Osteocyte (in vitro differentiated cells): ENCODE results near the gene CST9. TPM values are rescaled to one million over a fixed set of nuclear protein-coding genes. Genes with fewer than 3 reads are reported as not detected.

Experiments used
- DNase-seq: peaks from one replicate; pipeline ENCODE4 v3.0.0; 2021; ENCODE audit warnings: mixed read lengths; ENCODE audit not compliant: unreplicated experiment; ENCODE audit errors: extremely low spot score
- H3K27ac Mint-ChIP-seq: one replicate; pipeline ENCODE4 v1.8.0; 2021; ENCODE audit warnings: mild to moderate bottlenecking, mixed read lengths; ENCODE audit not compliant: unreplicated experiment
- H3K27me3 Mint-ChIP-seq: one replicate; pipeline ENCODE4 v1.8.0; 2021; ENCODE audit warnings: mixed read lengths; ENCODE audit not compliant: unreplicated experiment
- H3K36me3 Mint-ChIP-seq: one replicate; pipeline ENCODE4 v1.8.0; 2021; ENCODE audit warnings: mixed read lengths; ENCODE audit not compliant: unreplicated experiment
- H3K4me1 Mint-ChIP-seq: one replicate; pipeline ENCODE4 v1.8.0; 2021; ENCODE audit warnings: mixed read lengths; ENCODE audit not compliant: unreplicated experiment
- H3K4me3 Mint-ChIP-seq: one replicate; pipeline ENCODE4 v1.8.0; 2021; ENCODE audit warnings: mild to moderate bottlenecking, moderate library complexity, mixed read lengths; ENCODE audit not compliant: unreplicated experiment
- H3K9me3 Mint-ChIP-seq: one replicate; pipeline ENCODE4 v1.8.0; 2021; ENCODE audit warnings: mixed read lengths; ENCODE audit not compliant: unreplicated experiment
- total RNA-seq: library from RNA; stranded (reverse); gene quantifications from 2 replicates; pipeline ENCODE4 v1.2.1, GENCODE V29; 2021
- TF ChIP-seq, protein P1 (sequence below): fragments of 200-600 bp; sonication (generic); IDR thresholded peaks from 2 replicates; pipeline ENCODE4 v1.5.0; 2021; ENCODE audit warnings: antibody characterized with exemption, mild to moderate bottlenecking, moderate library complexity

CST9 gene
- total RNA-seq, 1 donor from 2014 or later: not detected

DNA sequence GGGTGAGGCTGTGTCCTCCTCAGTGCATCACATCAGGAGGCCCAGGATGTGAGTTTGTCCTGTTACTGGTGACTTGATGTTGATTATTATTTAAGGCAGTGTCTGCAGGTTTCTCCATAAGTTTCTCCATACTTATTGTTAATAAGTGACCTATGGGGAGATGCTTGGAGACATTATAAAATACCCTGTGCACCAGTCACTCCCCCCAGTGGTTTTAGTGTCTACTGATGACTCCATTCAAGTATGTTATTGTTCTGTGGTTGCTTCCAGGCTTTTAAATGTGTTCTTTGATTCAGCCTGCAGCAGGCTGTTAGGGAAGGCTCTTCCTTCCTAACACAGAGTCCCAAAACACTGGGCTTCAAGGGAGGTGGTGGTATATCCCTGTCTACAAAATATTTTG lies 46.7 kb upstream of the CST9 start:
- TF ChIP-seq, protein P1, sequence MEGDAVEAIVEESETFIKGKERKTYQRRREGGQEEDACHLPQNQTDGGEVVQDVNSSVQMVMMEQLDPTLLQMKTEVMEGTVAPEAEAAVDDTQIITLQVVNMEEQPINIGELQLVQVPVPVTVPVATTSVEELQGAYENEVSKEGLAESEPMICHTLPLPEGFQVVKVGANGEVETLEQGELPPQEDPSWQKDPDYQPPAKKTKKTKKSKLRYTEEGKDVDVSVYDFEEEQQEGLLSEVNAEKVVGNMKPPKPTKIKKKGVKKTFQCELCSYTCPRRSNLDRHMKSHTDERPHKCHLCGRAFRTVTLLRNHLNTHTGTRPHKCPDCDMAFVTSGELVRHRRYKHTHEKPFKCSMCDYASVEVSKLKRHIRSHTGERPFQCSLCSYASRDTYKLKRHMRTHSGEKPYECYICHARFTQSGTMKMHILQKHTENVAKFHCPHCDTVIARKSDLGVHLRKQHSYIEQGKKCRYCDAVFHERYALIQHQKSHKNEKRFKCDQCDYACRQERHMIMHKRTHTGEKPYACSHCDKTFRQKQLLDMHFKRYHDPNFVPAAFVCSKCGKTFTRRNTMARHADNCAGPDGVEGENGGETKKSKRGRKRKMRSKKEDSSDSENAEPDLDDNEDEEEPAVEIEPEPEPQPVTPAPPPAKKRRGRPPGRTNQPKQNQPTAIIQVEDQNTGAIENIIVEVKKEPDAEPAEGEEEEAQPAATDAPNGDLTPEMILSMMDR: no peak
- H3K4me1 Mint-ChIP-seq: peaks cover 17% of the 10 kb centered on the region
- DNase-seq: no peak
- no peak overlapping the region for H3K27ac Mint-ChIP-seq
- H3K27me3 Mint-ChIP-seq: no peaks in the 10 kb centered on the region
- H3K36me3 Mint-ChIP-seq: no peaks in the 10 kb centered on the region
- peaks cover 3% of the 10 kb centered on the region for H3K9me3 Mint-ChIP-seq
- no peak overlapping the region for H3K4me3 Mint-ChIP-seq

DNA sequence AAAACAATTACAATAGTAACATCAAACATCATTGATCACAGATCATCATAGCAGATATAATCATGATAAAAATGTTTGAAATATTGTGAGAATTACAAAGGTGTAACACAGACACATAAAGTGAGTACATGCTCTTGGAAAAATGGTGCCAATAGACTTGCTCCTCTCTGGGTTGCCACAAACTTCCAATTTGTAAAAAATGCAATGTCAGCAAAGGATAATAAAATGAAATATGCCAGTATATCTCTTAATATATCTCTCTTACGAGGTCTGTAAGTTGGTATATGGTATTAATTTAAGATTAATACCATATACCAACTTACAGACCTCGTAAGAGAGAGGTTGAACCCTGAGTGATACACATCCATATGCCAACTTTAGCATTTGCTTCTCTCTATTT lies 45.4 kb upstream of the CST9 start:
- H3K9me3 Mint-ChIP-seq: peaks cover 3% of the 10 kb centered on the region
- H3K4me3 Mint-ChIP-seq: no peak overlapping the region
- H3K36me3 Mint-ChIP-seq: no peaks in the 10 kb centered on the region
- H3K27ac Mint-ChIP-seq: no peak overlapping the region
- DNase-seq: no peak
- no peaks in the 10 kb centered on the region for H3K27me3 Mint-ChIP-seq
- peaks cover 30% of the 10 kb centered on the region for H3K4me1 Mint-ChIP-seq
- TF ChIP-seq, protein P1: no peak

DNA sequence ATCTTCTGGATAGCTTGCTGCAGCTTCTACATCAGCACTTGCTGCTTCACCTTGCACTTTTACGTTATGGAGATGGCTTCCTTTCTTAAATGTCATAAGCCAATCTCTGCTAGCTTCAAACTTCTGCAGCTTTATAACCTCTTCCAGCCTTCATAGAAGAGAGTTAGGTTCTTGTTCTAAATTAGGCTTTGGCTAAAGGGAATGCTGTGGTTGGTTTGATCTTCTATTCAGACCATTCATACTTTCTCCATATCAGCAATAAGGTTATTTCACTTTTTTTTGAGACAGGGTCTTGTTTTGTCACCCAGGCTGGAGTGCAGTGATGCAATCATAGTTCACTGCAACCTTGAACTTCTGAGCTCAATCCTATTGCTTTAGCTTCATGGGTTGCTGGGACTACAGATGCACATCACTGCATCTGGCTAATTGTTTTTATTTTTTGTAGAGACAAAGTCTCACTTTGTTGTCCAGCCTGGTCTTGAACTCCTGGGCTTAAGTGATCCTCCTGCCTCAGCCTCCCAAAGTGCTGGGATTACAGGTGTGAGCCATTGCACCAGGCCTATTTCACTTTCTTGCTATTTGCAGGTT lies 44.2 kb upstream of the CST9 start:
- H3K36me3 Mint-ChIP-seq: no peaks in the 10 kb centered on the region
- H3K9me3 Mint-ChIP-seq: peaks cover 3% of the 10 kb centered on the region
- H3K27me3 Mint-ChIP-seq: no peaks in the 10 kb centered on the region
- peaks cover 36% of the 10 kb centered on the region for H3K4me1 Mint-ChIP-seq
- DNase-seq: no peak
- H3K27ac Mint-ChIP-seq: no peak overlapping the region
- TF ChIP-seq, protein P1: no peak
- no peak overlapping the region for H3K4me3 Mint-ChIP-seq

DNA sequence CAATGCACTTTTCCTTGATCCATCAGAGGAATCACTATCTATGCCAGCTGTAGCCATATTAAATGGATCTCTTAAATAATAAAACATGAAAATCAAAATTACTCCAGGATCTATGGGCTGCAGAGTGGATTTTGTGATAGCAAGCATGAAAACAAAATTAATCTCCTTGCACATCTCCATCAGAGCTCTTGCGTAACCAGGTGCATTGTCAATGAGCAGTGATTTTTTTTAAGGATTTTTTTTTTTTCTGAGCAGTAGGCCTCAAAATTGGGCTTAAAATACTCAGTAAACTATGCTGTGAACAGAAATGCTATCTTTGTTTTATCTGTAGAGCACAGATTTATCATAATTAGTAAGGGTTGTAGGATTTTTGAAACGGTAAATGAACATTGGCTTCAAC lies 43.5 kb upstream of the CST9 start:
- DNase-seq: no peak
- no peaks in the 10 kb centered on the region for H3K36me3 Mint-ChIP-seq
- peaks cover 3% of the 10 kb centered on the region for H3K9me3 Mint-ChIP-seq
- TF ChIP-seq, protein P1: no peak
- no peak overlapping the region for H3K27ac Mint-ChIP-seq
- peaks cover 35% of the 10 kb centered on the region for H3K4me1 Mint-ChIP-seq
- no peak overlapping the region for H3K4me3 Mint-ChIP-seq
- H3K27me3 Mint-ChIP-seq: no peaks in the 10 kb centered on the region

DNA sequence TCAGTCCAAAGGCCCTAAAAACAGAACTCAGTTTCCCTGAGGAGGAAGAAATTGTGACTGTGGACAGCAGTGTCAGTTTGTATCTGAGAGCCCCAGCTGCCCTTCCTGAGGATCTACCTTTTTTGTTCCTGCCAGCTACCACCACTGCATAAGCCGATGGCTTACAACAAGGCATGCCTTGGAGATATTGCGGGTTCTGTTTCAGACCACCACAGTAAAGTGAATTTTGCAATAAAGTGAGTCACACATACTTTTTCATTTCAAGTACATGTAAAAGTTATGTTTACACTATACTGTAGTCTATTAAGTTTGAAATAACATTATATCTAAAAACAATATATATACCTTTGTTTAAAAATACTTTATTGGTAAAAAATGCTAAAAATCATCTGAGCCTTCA lies 41.6 kb upstream of the CST9 start:
- Mint-ChIP-seq H3K27ac (no peak overlapping the region), H3K4me3 (no peak overlapping the region), H3K27me3 (no peaks in the 10 kb centered on the region), H3K4me1 (peaks cover 39% of the 10 kb centered on the region), H3K36me3 (no peaks in the 10 kb centered on the region), H3K9me3 (peaks cover 3% of the 10 kb centered on the region)
- TF ChIP-seq, protein P1: no peak
- no peak for DNase-seq
